Iris pigment epithelial cell (primary cell): ENCODE results near the gene ERP44.

ENCODE experiments used
- DNase-seq: peaks from one replicate; pipeline ENCODE4 v3.0.0-alpha.2; 2011; ENCODE audit warnings: low read depth

ERP44 gene

DNA sequence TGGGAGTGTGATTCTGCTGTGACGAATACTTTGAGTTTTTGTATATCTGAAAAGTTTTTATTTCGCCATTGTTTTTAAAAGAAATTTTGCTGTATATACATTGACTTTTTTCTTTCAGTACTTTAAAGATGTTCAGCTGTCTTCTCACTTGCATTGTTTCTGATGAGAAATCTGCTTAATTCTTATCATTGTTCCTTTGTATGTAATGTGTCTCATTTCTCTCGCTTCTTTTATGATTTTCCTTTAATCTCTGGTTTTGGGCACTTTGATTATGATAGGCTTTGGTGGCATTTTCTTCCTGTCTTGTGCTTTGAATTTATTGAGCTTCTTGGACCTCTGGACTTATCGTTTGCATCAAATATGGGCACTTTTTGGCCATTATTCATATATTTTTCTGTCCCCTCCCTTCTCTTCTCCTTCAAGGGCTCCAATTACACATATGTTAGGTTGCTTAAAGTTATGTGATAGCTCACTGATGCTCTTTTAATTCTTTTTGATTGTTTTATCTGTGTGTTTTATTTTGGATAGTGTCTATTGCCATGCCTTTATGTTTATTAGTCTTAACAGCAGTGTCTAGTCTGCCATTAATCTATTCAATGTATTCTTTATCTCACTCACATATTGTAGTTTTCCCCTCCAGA lies 161.7 kb downstream of the ERP44 start:
- no peak for DNase-seq

DNA sequence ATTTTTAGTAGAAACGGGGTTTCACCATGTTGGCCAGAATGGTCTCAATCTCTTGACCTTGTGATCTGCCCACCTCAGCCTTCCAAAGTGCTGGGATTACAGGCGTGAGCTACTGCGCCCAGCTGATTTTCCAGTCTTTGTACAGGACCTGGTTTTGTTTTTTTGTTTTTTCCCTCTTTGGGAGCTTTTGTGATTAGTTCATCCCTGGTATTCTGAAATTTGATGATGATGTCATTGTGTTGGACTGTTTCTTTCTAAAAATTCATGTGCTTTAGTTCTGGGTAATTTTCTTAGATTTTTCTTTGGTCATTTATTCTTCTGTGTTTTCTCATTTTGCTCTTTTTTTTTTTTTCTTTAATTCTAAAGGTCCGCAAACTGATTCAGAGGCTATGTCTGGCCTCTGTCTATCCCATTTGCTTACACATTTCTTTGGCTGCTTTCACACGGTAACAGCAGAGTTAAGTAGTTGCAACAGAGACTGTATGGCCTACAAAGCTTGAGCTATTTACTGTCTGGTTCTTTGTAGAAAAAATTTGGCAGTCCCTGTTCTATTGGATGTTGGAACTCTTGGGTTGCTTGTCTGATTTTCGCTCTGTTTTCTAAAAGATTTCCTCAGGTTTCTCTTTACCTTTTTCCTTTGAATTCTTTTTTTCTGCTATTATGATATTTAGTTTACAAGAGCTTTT lies 167.5 kb downstream of the ERP44 start:
- peak; percentile 29 for DNase-seq

DNA sequence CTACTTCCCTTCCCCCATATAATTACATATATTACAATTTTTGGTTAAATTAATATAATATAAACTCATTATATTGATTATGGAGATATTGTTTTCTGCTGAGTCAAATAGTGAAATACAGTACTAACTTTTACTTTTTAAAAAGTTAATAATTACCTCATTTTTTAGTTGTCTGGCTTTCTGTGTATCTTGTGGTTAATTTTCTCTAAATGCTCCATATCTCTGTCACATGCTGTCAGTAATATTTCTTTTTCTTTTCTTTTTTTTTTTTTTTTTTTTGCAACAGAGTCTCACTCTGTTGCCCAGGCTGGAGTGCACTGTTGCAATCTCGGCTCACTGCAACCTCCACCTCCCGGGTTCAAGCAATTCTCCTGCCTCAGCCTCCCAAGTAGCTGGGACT lies 169.1 kb downstream of the ERP44 start:
- DNase-seq: no peak
